H1 (cell line): ENCODE results near the gene BCAS3. TPM values are rescaled to one million over a fixed set of nuclear protein-coding genes. Genes with fewer than 3 reads are reported as not detected.

ENCODE experiments used
- CTCF ChIA-PET: fragments of 300-600 bp; sonication (Branson Sonifier 250); formaldehyde crosslinking; loops from one replicate; lab custom pipeline; 2021; ENCODE audit not compliant: partially characterized antibody; lab: Charles Lee
- POLR2A ChIA-PET: fragments of 300-600 bp; sonication (Branson Sonifier 250); formaldehyde crosslinking; loops from one replicate; lab custom pipeline; 2021; ENCODE audit warnings: inconsistent platforms; ENCODE audit not compliant: partially characterized antibody; lab: Charles Lee
- DNase-seq, 2 experiments: peaks; one replicate each; pipeline versions ENCODE4 v3.0.0 to v3.0.0-alpha.2; 2010 to 2022; ENCODE audit warnings: low spot score in 2 of 2, low read depth in 1 of 2, mixed read lengths in 1 of 2
- FAIRE-seq: peaks from 2 replicates; lab custom pipeline; 2011; peaks lifted over from hg19 to GRCh38; lab: Jason Lieb, UNC
- H2AFZ ChIP-seq: 2 replicates; pipeline ENCODE4 v1.8.1; 2012; ENCODE audit warnings: low read length, inconsistent platforms
- H2AK5ac ChIP-seq: 2 replicates; pipeline ENCODE4 v1.6.1; 2013; ENCODE audit warnings: low read depth, low read length
- H2BK120ac ChIP-seq: replicated peaks from 2 replicates; pipeline ENCODE3; 2013; ENCODE audit warnings: low read depth, low read length, inconsistent platforms
- H2BK12ac ChIP-seq: 2 replicates; pipeline ENCODE4 v1.6.1; 2013; ENCODE audit warnings: low read depth, low read length
- H2BK15ac ChIP-seq: 2 replicates; pipeline ENCODE4 v1.6.1; 2013; ENCODE audit warnings: low read length
- H2BK20ac ChIP-seq: 2 replicates; pipeline ENCODE4 v1.6.1; 2013; ENCODE audit warnings: low read length
- H2BK5ac ChIP-seq: 2 replicates; pipeline ENCODE4 v1.6.1; 2013; ENCODE audit warnings: low read depth, low read length
- H3K14ac ChIP-seq: 2 replicates; pipeline ENCODE4 v1.6.1; 2013; ENCODE audit warnings: inconsistent platforms; ENCODE audit not compliant: insufficient read length
- H3K18ac ChIP-seq: 2 replicates; pipeline ENCODE4 v1.6.1; 2013; ENCODE audit warnings: low read length; ENCODE audit errors: extremely low read depth
- H3K23ac ChIP-seq: 2 replicates; pipeline ENCODE4 v1.6.1; 2013; ENCODE audit warnings: inconsistent platforms; ENCODE audit not compliant: insufficient read length
- H3K23me2 ChIP-seq: 2 replicates; pipeline ENCODE4 v1.6.1; 2013; ENCODE audit warnings: low read depth, low read length
- H3K27ac ChIP-seq: 2 replicates; pipeline ENCODE4 v1.6.1; 2011; ENCODE audit warnings: low read depth, low read length, inconsistent platforms
- H3K27me3 ChIP-seq, 4 experiments: replicated peaks in 1 of 4; 1 replicate in 1 of 4; 2 replicates in 3 of 4; pipeline versions ENCODE4 v1.6.1 to v1.8.1; 2011 to 2013; ENCODE audit warnings: low read length in 3 of 4, mild to moderate bottlenecking in 3 of 4, inconsistent platforms in 2 of 4, mixed read lengths in 2 of 4, moderate library complexity in 1 of 4; ENCODE audit not compliant: control insufficient read depth in 3 of 4, insufficient read depth in 3 of 4; ENCODE audit errors: extremely low read depth in 1 of 4
- H3K36me3 ChIP-seq, 4 experiments: 2 replicates each; pipeline versions ENCODE4 v1.6.1 to v1.8.1; 2011 to 2013; ENCODE audit warnings: mild to moderate bottlenecking in 4 of 4, low read length in 3 of 4, moderate library complexity in 2 of 4, control low read depth in 1 of 4, inconsistent platforms in 1 of 4; ENCODE audit not compliant: insufficient read depth in 4 of 4, control insufficient read depth in 2 of 4
- H3K4ac ChIP-seq: replicated peaks from 2 replicates; pipeline ENCODE3; 2013; ENCODE audit warnings: low read length, low read depth, mixed read lengths, inconsistent platforms; ENCODE audit not compliant: insufficient read length
- H3K4me1 ChIP-seq, 4 experiments: replicated peaks in 1 of 4; 1 replicate in 1 of 4; 2 replicates in 3 of 4; pipeline versions ENCODE4 v1.6.1 to v1.8.1; 2011 to 2013; ENCODE audit warnings: low read length in 3 of 4, inconsistent platforms in 2 of 4, mixed read lengths in 1 of 4; ENCODE audit not compliant: insufficient read depth in 4 of 4, control insufficient read depth in 3 of 4
- H3K4me2 ChIP-seq, 2 experiments: 2 replicates each; pipeline versions ENCODE4 v1.6.1 to v1.8.1; 2011 to 2013; ENCODE audit warnings: low read depth in 2 of 2, low read length in 2 of 2, control low read depth in 1 of 2, inconsistent platforms in 1 of 2, mild to moderate bottlenecking in 1 of 2; ENCODE audit not compliant: insufficient read depth in 1 of 2
- H3K4me3 ChIP-seq, 4 experiments: fragments of 200-600, 300-600 bp in 1 of 4; sonication (generic), shearing (Covaris generic), sonication (Bioruptor Twin) in 1 of 4; 2 replicates each; pipeline versions ENCODE4 v1.5.1 to v1.8.1; 2011 to 2016; ENCODE audit warnings: low read length in 4 of 4, low read depth in 3 of 4, control low read depth in 2 of 4, inconsistent platforms in 2 of 4, mild to moderate bottlenecking in 2 of 4, mixed read lengths in 1 of 4, moderate library complexity in 1 of 4; ENCODE audit not compliant: insufficient read depth in 2 of 4; ENCODE audit errors: extremely low read depth in 1 of 4
- H3K56ac ChIP-seq: replicated peaks from 2 replicates; pipeline ENCODE3; 2013; ENCODE audit warnings: low read depth, mild to moderate bottlenecking, mixed read lengths, low read length, inconsistent platforms; ENCODE audit not compliant: insufficient read length
- H3K79me1 ChIP-seq: 2 replicates; pipeline ENCODE4 v1.6.1; 2013; ENCODE audit warnings: low read depth, low read length, control low read depth
- H3K79me2 ChIP-seq, 2 experiments: 2 replicates each; pipeline versions ENCODE4 v1.6.1 to v1.8.1; 2012 to 2013; ENCODE audit warnings: low read length in 2 of 2, mild to moderate bottlenecking in 2 of 2, inconsistent platforms in 1 of 2; ENCODE audit not compliant: insufficient read depth in 2 of 2, control insufficient read depth in 1 of 2
- H3K9ac ChIP-seq, 4 experiments: replicated peaks in 1 of 4; 1 replicate in 1 of 4; 2 replicates in 3 of 4; pipeline versions ENCODE4 v1.6.1 to v1.8.1; 2011 to 2013; ENCODE audit warnings: low read depth in 3 of 4, low read length in 3 of 4, control low read depth in 2 of 4, mild to moderate bottlenecking in 2 of 4, moderate library complexity in 2 of 4, inconsistent platforms in 1 of 4; ENCODE audit errors: extremely low read depth in 1 of 4
- H3K9me3 ChIP-seq, 2 experiments: 2 replicates each; pipeline versions ENCODE4 v1.6.1 to v1.8.1; 2012 to 2013; ENCODE audit warnings: mild to moderate bottlenecking in 2 of 2, moderate library complexity in 2 of 2, control low read depth in 1 of 2, inconsistent platforms in 1 of 2, low read depth in 1 of 2, low read length in 1 of 2, mixed read lengths in 1 of 2; ENCODE audit not compliant: insufficient read depth in 2 of 2
- H4K20me1 ChIP-seq, 2 experiments: replicated peaks in 1 of 2; 2 replicates each; pipeline versions ENCODE3 to v1.8.1; 2011 to 2013; ENCODE audit warnings: inconsistent platforms in 2 of 2, low read length in 2 of 2, mild to moderate bottlenecking in 1 of 2; ENCODE audit not compliant: insufficient read depth in 2 of 2, control insufficient read depth in 1 of 2
- H4K5ac ChIP-seq: 2 replicates; pipeline ENCODE4 v1.6.1; 2013; ENCODE audit warnings: low read length, low read depth, mixed read lengths, inconsistent platforms; ENCODE audit not compliant: insufficient read length
- H4K8ac ChIP-seq: 2 replicates; pipeline ENCODE4 v1.8.0; 2013; ENCODE audit warnings: mild to moderate bottlenecking, moderate library complexity, low read length, inconsistent platforms; ENCODE audit not compliant: insufficient read depth; ENCODE audit errors: extremely low read depth
- H4K91ac ChIP-seq: replicated peaks from 2 replicates; pipeline ENCODE3; 2013; ENCODE audit warnings: low read length, mixed read lengths, inconsistent platforms; ENCODE audit not compliant: insufficient read length
- ATF2 ChIP-seq: IDR thresholded peaks from 2 replicates; pipeline ENCODE4 v1.6.1; 2012; ENCODE audit warnings: low read length, inconsistent platforms
- POLR2A ChIP-seq, 2 experiments: IDR thresholded peaks; 1 replicate in 1 of 2; 2 replicates in 1 of 2; pipeline ENCODE4 v1.6.1; 2011; ENCODE audit warnings: low read depth in 2 of 2, low read length in 2 of 2, mild to moderate bottlenecking in 2 of 2; ENCODE audit errors: control extremely low read depth in 1 of 2
- polyA plus RNA-seq, 7 experiments: library from polyadenylated mRNA; depleted of rRNA in 3 of 7; stranded (reverse) in 5 of 7; unstranded in 2 of 7; fragments of >200 nt in 5 of 7; fragments of 200-250 nt in 2 of 7; gene quantifications; 1 replicate in 5 of 7; 2 replicates in 1 of 7; 4 replicates in 1 of 7; pipeline versions ENCODE4 v1.2.1 to v1.2.3, GENCODE V29; 2011 to 2013; ENCODE audit warnings: missing spikeins in 2 of 7, mixed read lengths in 2 of 7
- total RNA-seq: library from RNA; stranded (reverse); fragmentation: NEBNext Ultra II Directional; extraction: Animal tissue kit (Norgen Biotek cat#: 25700); gene quantifications from 2 replicates; pipeline ENCODE4 v1.2.1, GENCODE V29; 2021

BCAS3 gene
- total and polyA plus RNA-seq, 2 of the 8 experiments (the other 6 are each of a cell fraction or from before 2014, with no cell fraction given): 9.9 to 13.3 TPM

- no peak overlapping the region for H3K27ac ChIP-seq
- H4K5ac ChIP-seq: no peak overlapping the region
- H3K9me3 ChIP-seq: no peaks in the 10 kb centered on the region
- ChIA-PET CTCF (no interaction called here), POLR2A (no interaction called here)
- no peak overlapping the region for H3K56ac ChIP-seq
- H3K4me3 ChIP-seq: no peak overlapping the region
- FAIRE-seq (no peak), DNase-seq (no peak)
- H3K79me1 ChIP-seq: no peaks in the 10 kb centered on the region
- no peaks in the 10 kb centered on the region for H3K27me3 ChIP-seq
- H4K8ac ChIP-seq: no peak overlapping the region
- no peak overlapping the region for H2BK20ac ChIP-seq
- no peaks in the 10 kb centered on the region for H3K79me2 ChIP-seq
- H2BK5ac ChIP-seq: no peak overlapping the region
- no peaks in the 10 kb centered on the region for H4K20me1 ChIP-seq
- no peak overlapping the region for H3K23ac ChIP-seq
- no peak overlapping the region for H3K18ac ChIP-seq
- no peak overlapping the region for H2AK5ac ChIP-seq
- no peak overlapping the region for H2AFZ ChIP-seq
- H2BK120ac ChIP-seq: no peak overlapping the region
- H3K4me2 ChIP-seq: no peak overlapping the region
- no peak overlapping the region for H2BK12ac ChIP-seq
- H3K4me1 ChIP-seq: no peaks in the 10 kb centered on the region
- H3K14ac ChIP-seq: no peak overlapping the region
- H4K91ac ChIP-seq: no peak overlapping the region
- no peak overlapping the region for H3K4ac ChIP-seq
- H2BK15ac ChIP-seq: no peak overlapping the region
- no peak for TF ChIP-seq ATF2
- TF ChIP-seq POLR2A (IDR thresholded peaks at IDR 0.05; ENCODE audit: control extremely low read depth in 1 of 2, low read depth in 2 of 2, low read length in 2 of 2): no peak
- no peaks in the 10 kb centered on the region for H3K23me2 ChIP-seq
- no peak overlapping the region for H3K9ac ChIP-seq
- H3K36me3 ChIP-seq: no peaks in the 10 kb centered on the region
Observed at GRCh38 chr17:60989379-60989778, 311.7 kb downstream of the BCAS3 start.
